HCT116 (cell line): ENCODE measurements around the gene CIITA. TPM values are rescaled to one million over a fixed set of nuclear protein-coding genes. Genes with fewer than 3 reads are reported as not detected.

Experiments used
- ATAC-seq: fragments of 200-7000 bp; cut with Tn5 transposase; 2 replicates; pipeline ENCODE4 v1.9.1; 2020; ENCODE audit warnings: mild to moderate bottlenecking, moderate library complexity
- BruUV-seq: library from RNA; stranded (reverse); fragments of 400-500 nt; replicated peaks from 2 replicates; lab custom pipeline; 2021; lab: Mats Ljungman, UMichigan
- CTCF ChIA-PET: fragments of 300-600 bp; sonication (Branson Sonifier 250); formaldehyde crosslinking; loops from one replicate; lab custom pipeline; 2021; ENCODE audit warnings: antibody characterized with exemption; lab: Charles Lee
- POLR2A ChIA-PET: fragments of 300-600, 350-600 bp; sonication (Branson Sonifier 250); formaldehyde crosslinking; loops from one replicate; lab custom pipeline; 2021; ENCODE audit warnings: antibody characterized with exemption; lab: Charles Lee
- RAD21 ChIA-PET, 2 experiments: fragments of 300-600 bp; sonication (Branson Sonifier 250); formaldehyde crosslinking; loops; one replicate each; lab custom pipeline; 2023; ENCODE audit warnings: low total read pairs in 2 of 2; ENCODE audit not compliant: uncharacterized antibody in 2 of 2, unreplicated experiment in 2 of 2, low non-redundant PET in 1 of 2; lab: Charles Lee
- DNase-seq: peaks from one replicate; pipeline ENCODE4 v3.0.0-alpha.2; 2010; ENCODE audit warnings: low read depth, low spot score
- H2AFZ ChIP-seq: fragments of 200-600 bp; shearing (Covaris generic), sonication (generic); 2 replicates; pipeline ENCODE4 v1.6.1; 2017; ENCODE audit warnings: low read depth, mixed run types, mixed read lengths, antibody characterized with exemption, low read length; ENCODE audit not compliant: poor library complexity, severe bottlenecking
- H3K27ac ChIP-seq: 2 replicates; pipeline ENCODE4 v1.5.1; 2012; ENCODE audit warnings: low read depth, low read length
- H3K27me3 ChIP-seq: fragments of 200-600 bp; sonication (generic); 2 replicates; pipeline ENCODE4 v1.6.1; 2016; ENCODE audit warnings: mixed run types, low read length, mixed read lengths; ENCODE audit not compliant: insufficient read depth
- H3K36me3 ChIP-seq, 2 experiments: fragments of 200-500 bp in 1 of 2; fragments of 200-600 bp in 1 of 2; sonication (Bioruptor generic) in 1 of 2; sonication (generic) in 1 of 2; 2 replicates each; pipeline versions ENCODE4 v1.5.1 to v1.6.1; 2014 to 2016; ENCODE audit warnings: low read length in 2 of 2, inconsistent platforms in 1 of 2, mixed read lengths in 1 of 2, mixed run types in 1 of 2; ENCODE audit not compliant: insufficient read depth in 2 of 2, control insufficient read depth in 1 of 2
- H3K4me1 ChIP-seq, 2 experiments: fragments of 200-600 bp in 1 of 2; sonication (generic) in 1 of 2; 2 replicates each; pipeline versions ENCODE4 v1.5.1 to v1.6.1; 2012 to 2017; ENCODE audit warnings: low read length in 2 of 2, inconsistent platforms in 1 of 2, mild to moderate bottlenecking in 1 of 2, mixed read lengths in 1 of 2, mixed run types in 1 of 2, moderate library complexity in 1 of 2; ENCODE audit not compliant: insufficient read depth in 2 of 2, control insufficient read depth in 1 of 2
- H3K4me2 ChIP-seq: fragments of 200-600 bp; sonication (generic); 2 replicates; pipeline ENCODE4 v1.6.1; 2017; ENCODE audit warnings: mixed run types, low read length, mixed read lengths
- H3K4me3 ChIP-seq, 2 experiments: fragments of 200-600 bp in 1 of 2; sonication (generic) in 1 of 2; replicated peaks in 1 of 2; 2 replicates each; pipeline ENCODE4 v1.5.1; 2011 to 2016; ENCODE audit warnings: low read length in 2 of 2, control low read depth in 1 of 2, low read depth in 1 of 2, mild to moderate bottlenecking in 1 of 2, mixed read lengths in 1 of 2, mixed run types in 1 of 2
- H3K79me2 ChIP-seq: fragments of 200-600 bp; sonication (generic); 2 replicates; pipeline ENCODE4 v1.6.1; 2017; ENCODE audit warnings: mild to moderate bottlenecking, mixed run types, low read length, moderate library complexity, mixed read lengths; ENCODE audit not compliant: insufficient read depth
- H3K9ac ChIP-seq: fragments of 200-600 bp; sonication (generic); 2 replicates; pipeline ENCODE4 v1.6.1; 2016; ENCODE audit warnings: low read length, mixed read lengths
- H3K9me2 ChIP-seq: fragments of 200-600 bp; sonication (generic), shearing (Covaris generic); 2 replicates; pipeline ENCODE4 v1.6.1; 2017; ENCODE audit warnings: mixed run types, mild to moderate bottlenecking, moderate library complexity; ENCODE audit not compliant: insufficient read depth
- H3K9me3 ChIP-seq, 2 experiments: fragments of 200-500 bp in 1 of 2; fragments of 200-600 bp in 1 of 2; sonication (Bioruptor generic) in 1 of 2; sonication (generic) in 1 of 2; 2 replicates each; pipeline ENCODE4 v1.6.1; 2014 to 2017; ENCODE audit warnings: low read length in 2 of 2, mixed read lengths in 2 of 2, inconsistent platforms in 1 of 2, low read depth in 1 of 2, mild to moderate bottlenecking in 1 of 2, mixed run types in 1 of 2, moderate library complexity in 1 of 2; ENCODE audit not compliant: control insufficient read depth in 1 of 2, insufficient read depth in 1 of 2
- H4K20me1 ChIP-seq: fragments of 200-600 bp; sonication (generic), shearing (Covaris generic); 2 replicates; pipeline ENCODE4 v1.6.1; 2017; ENCODE audit warnings: mixed run types, mild to moderate bottlenecking, moderate library complexity; ENCODE audit not compliant: insufficient read depth
- CBX3 ChIP-seq: IDR thresholded peaks from 2 replicates; pipeline ENCODE4 v1.6.1; 2012; ENCODE audit warnings: low read depth
- EGR1 ChIP-seq: IDR thresholded peaks from 2 replicates; pipeline ENCODE4 v1.6.1; 2012; ENCODE audit warnings: low read depth
- ELF1 ChIP-seq: IDR thresholded peaks from 2 replicates; pipeline ENCODE4 v1.6.1; 2012; ENCODE audit warnings: low read depth, borderline replicate concordance
- EZH2phosphoT487 ChIP-seq: fragments of 200-600 bp; IDR thresholded peaks from 2 replicates; pipeline ENCODE4 v1.6.1; 2018; ENCODE audit warnings: antibody characterized with exemption, borderline replicate concordance
- JUND ChIP-seq: IDR thresholded peaks from 2 replicates; pipeline ENCODE4 v1.6.1; 2012
- MAX ChIP-seq: IDR thresholded peaks from 2 replicates; pipeline ENCODE4 v1.6.1; 2012
- POLR2A ChIP-seq: IDR thresholded peaks from 2 replicates; pipeline ENCODE4 v1.7.0; 2011; ENCODE audit warnings: borderline replicate concordance; ENCODE audit not compliant: insufficient read depth, insufficient read length; ENCODE audit errors: extremely low read depth
- RAD21 ChIP-seq: IDR thresholded peaks from 2 replicates; pipeline ENCODE4 v1.6.1; 2012; ENCODE audit warnings: low read depth, mild to moderate bottlenecking
- REST ChIP-seq: IDR thresholded peaks from 2 replicates; pipeline ENCODE4 v1.6.1; 2012; ENCODE audit warnings: low read depth
- SP1 ChIP-seq: IDR thresholded peaks from 2 replicates; pipeline ENCODE4 v1.6.1; 2012; ENCODE audit warnings: low read depth
- SRF ChIP-seq: IDR thresholded peaks from 2 replicates; pipeline ENCODE4 v1.6.1; 2012; ENCODE audit warnings: low read depth
- ZFX ChIP-seq: fragments of 450-650 bp; IDR thresholded peaks from 2 replicates; pipeline ENCODE4 v1.6.1; 2017
- intact Hi-C: fragments of 100-400 bp; cut with micrococcal nuclease; formaldehyde crosslinking; loops from 2 replicates; pipeline ENCODE4 v1.10.0; 2022
- total RNA-seq: library from RNA; stranded (reverse); gene quantifications from one replicate; pipeline ENCODE4 v1.2.1, GENCODE V29; 2021; ENCODE audit not compliant: unreplicated experiment

CIITA gene
- total RNA-seq, 1 experiment from 2014 or later = 0.25 TPM

- no peaks in the 10 kb centered on the region for H3K27me3 ChIP-seq
- intact Hi-C loops = no loop called here
- H3K9me3 ChIP-seq = no peaks in the 10 kb centered on the region
- DNase-seq = no peak
- ChIA-PET CTCF (no interaction called here), POLR2A (no interaction called here), RAD21 (no interaction called here)
- H3K9ac ChIP-seq = no peak overlapping the region
- peaks cover 39% of the 10 kb centered on the region for H3K79me2 ChIP-seq
- no peak overlapping the region for H2AFZ ChIP-seq
- no peaks in the 10 kb centered on the region for H3K4me1 ChIP-seq
- H3K4me2 ChIP-seq = no peak overlapping the region
- ATAC-seq = no peak
- H4K20me1 ChIP-seq = 0 out of 2 replicates have a peak, but pooled peaks cover 4% of the 10 kb centered on the region
- no peak for TF ChIP-seq EGR1
- no peak for TF ChIP-seq SP1
- no peak for TF ChIP-seq REST
- TF ChIP-seq JUND = no peak
- no peak for TF ChIP-seq EZH2phosphoT487
- TF ChIP-seq RAD21 = no peak
- no peak for TF ChIP-seq MAX
- TF ChIP-seq SRF = no peak
- TF ChIP-seq CBX3 = no peak
- no peak for TF ChIP-seq ELF1
- no peak for TF ChIP-seq ZFX
- no peak for TF ChIP-seq POLR2A
- H3K36me3 ChIP-seq = peaks cover 5 to 11% of the 10 kb centered on the region in 2 experiments; a peak in 3 of 4 replicates
- BruUV-seq = no TSS peak
- H3K9me2 ChIP-seq = no peaks in the 10 kb centered on the region
- no peak overlapping the region for H3K4me3 ChIP-seq
- no peak overlapping the region for H3K27ac ChIP-seq
Measured at GRCh38 chr16:10931134-10931533, 54.1 kb downstream of the CIITA start.
